GM12878 (cell line): ENCODE data around the gene NCS1. TPM values are rescaled to one million over a fixed set of nuclear protein-coding genes. Genes with fewer than 3 reads are reported as not detected.

ENCODE experiments used
- ATAC-seq: fragments of 200-7000 bp; cut with Tn5 transposase; 3 replicates; pipeline ENCODE4 v1.9.1; 2020; ENCODE audit warnings: mild to moderate bottlenecking, moderate library complexity
- BruUV-seq: library from RNA; stranded (reverse); fragments of 400-500 nt; replicated peaks from 2 replicates; lab custom pipeline; 2021; lab: Mats Ljungman, UMichigan
- CTCF ChIA-PET: fragments of 300-600 bp; sonication (Branson Sonifier 250); formaldehyde crosslinking; extraction: SDS; loops from one replicate; lab custom pipeline; 2021; ENCODE audit warnings: inconsistent platforms; lab: Yijun Ruan, JAX
- POLR2A ChIA-PET: fragments of 350-600 bp; formaldehyde crosslinking; extraction: SDS; loops from one replicate; lab custom pipeline; 2021; ENCODE audit warnings: inconsistent platforms; lab: Charles Lee
- RAD21 ChIA-PET: fragments of 300-600 bp; sonication (Branson Sonifier 250); formaldehyde crosslinking; loops from one replicate; lab custom pipeline; 2023; ENCODE audit warnings: antibody characterized with exemption; ENCODE audit not compliant: unreplicated experiment; lab: Charles Lee
- SMC1A ChIA-PET: fragments of 300-600 bp; sonication (Branson Sonifier 250); formaldehyde crosslinking; loops from one replicate; lab custom pipeline; 2023; ENCODE audit not compliant: unreplicated experiment, uncharacterized antibody; lab: Charles Lee
- DNase-seq: peaks from one replicate; pipeline ENCODE4 v3.0.0-alpha.2; 2011; ENCODE audit warnings: low read depth, low spot score
- FAIRE-seq: peaks from 3 replicates; lab custom pipeline; 2011; peaks lifted over from hg19 to GRCh38; lab: Jason Lieb, UNC
- H2AFZ ChIP-seq: 2 replicates; pipeline ENCODE4 v1.6.0; 2011; ENCODE audit warnings: low read depth, low read length, control low read depth; ENCODE audit not compliant: control insufficient read depth
- H3K27ac ChIP-seq: 2 replicates; pipeline ENCODE4 v1.5.1; 2011; ENCODE audit warnings: control low read depth; ENCODE audit not compliant: control insufficient read depth, insufficient read depth
- H3K27me3 ChIP-seq, 2 experiments: replicated peaks in 1 of 2; 2 replicates each; pipeline versions ENCODE4 v1.6.0 to v1.6.1; 2011; ENCODE audit warnings: low read length in 1 of 2; ENCODE audit not compliant: control insufficient read depth in 2 of 2, insufficient read depth in 2 of 2
- H3K36me3 ChIP-seq, 2 experiments: 2 replicates each; pipeline ENCODE4 v1.5.1; 2011; ENCODE audit warnings: low read length in 1 of 2; ENCODE audit not compliant: control insufficient read depth in 2 of 2, insufficient read depth in 2 of 2
- H3K4me1 ChIP-seq: 2 replicates; pipeline ENCODE4 v1.6.1; 2011; ENCODE audit warnings: mild to moderate bottlenecking, low read length, moderate library complexity, mixed read lengths; ENCODE audit not compliant: control insufficient read depth, insufficient read depth
- H3K4me2 ChIP-seq: 2 replicates; pipeline ENCODE4 v1.6.0; 2011; ENCODE audit warnings: control low read depth; ENCODE audit not compliant: control insufficient read depth, insufficient read depth
- H3K4me3 ChIP-seq: fragments of 200-600 bp; sonication (generic); 2 replicates; pipeline ENCODE4 v1.5.1; 2016
- H3K79me2 ChIP-seq: 2 replicates; pipeline ENCODE4 v1.6.0; 2011; ENCODE audit warnings: low read length; ENCODE audit not compliant: control insufficient read depth, insufficient read depth
- H3K9ac ChIP-seq: 2 replicates; pipeline ENCODE4 v1.8.0; 2011; ENCODE audit warnings: low read length, control low read depth, mixed read lengths; ENCODE audit not compliant: control insufficient read depth, insufficient read depth
- H3K9me3 ChIP-seq: replicated peaks from 3 replicates; pipeline ENCODE4 v1.5.1; 2011; ENCODE audit warnings: mild to moderate bottlenecking, low read length; ENCODE audit not compliant: control insufficient read depth, insufficient read depth
- H4K20me1 ChIP-seq: 2 replicates; pipeline ENCODE4 v1.6.0; 2011; ENCODE audit not compliant: control insufficient read depth, insufficient read depth
- CEBPB ChIP-seq, 2 experiments: fragments of 150-350 bp in 1 of 2; IDR thresholded peaks; 2 replicates each; pipeline ENCODE4 v1.6.1; 2012 to 2014; ENCODE audit warnings: low read depth in 2 of 2, low read length in 2 of 2, borderline replicate concordance in 1 of 2, inconsistent platforms in 1 of 2
- NKRF ChIP-seq: fragments of 450-650 bp; conservative IDR thresholded peaks from 2 replicates; pipeline ENCODE4 v1.6.1; 2017; ENCODE audit warnings: mild to moderate bottlenecking, moderate library complexity
- NRF1 ChIP-seq: conservative IDR thresholded peaks from 2 replicates; pipeline ENCODE4 v1.6.1; 2011; ENCODE audit warnings: mild to moderate bottlenecking, low read depth, low read length, improper control_type of control experiment
- PAX8 ChIP-seq: fragments of 450-650 bp; IDR thresholded peaks from 2 replicates; pipeline ENCODE4 v1.6.1; 2017; ENCODE audit warnings: mild to moderate bottlenecking, moderate library complexity
- POU2F2 ChIP-seq: IDR thresholded peaks from 3 replicates; pipeline ENCODE4 v1.6.1; 2011; ENCODE audit warnings: low read depth, mild to moderate bottlenecking, low read length, borderline replicate concordance
- RBBP5 ChIP-seq: fragments of 200-600 bp; sonication (generic); conservative IDR thresholded peaks from 2 replicates; pipeline ENCODE4 v1.6.1; 2016
- ZNF207 ChIP-seq: fragments of 450-650 bp; IDR thresholded peaks from 2 replicates; pipeline ENCODE4 v1.6.1; 2014; ENCODE audit warnings: antibody characterized with exemption, mild to moderate bottlenecking, borderline replicate concordance
- ZNF622 ChIP-seq: fragments of 450-650 bp; IDR thresholded peaks from 2 replicates; pipeline ENCODE4 v1.6.1; 2017; ENCODE audit warnings: mild to moderate bottlenecking, inconsistent platforms
- ZZZ3 ChIP-seq: IDR thresholded peaks from 2 replicates; pipeline ENCODE4 v1.6.1; 2011; ENCODE audit warnings: low read depth; ENCODE audit not compliant: control insufficient read depth, insufficient read length
- WGBS: methylation state at CpG from one replicate; pipeline ENCODE4 v1.1.6; 2016; ENCODE audit warnings: low lambda C conversion rate; ENCODE audit not compliant: insufficient replicate concordance, insufficient coverage; ENCODE audit errors: missing lambda C conversion rate; 5-methylcytosine and 5-hydroxymethylcytosine counted together
- in situ Hi-C: fragments of 300-500 bp; cut with MboI; formaldehyde crosslinking; loops from 9 replicates; pipeline ENCODE4 v1.14.3; 2018; ENCODE audit warnings: mixed read lengths
- intact Hi-C: fragments of 100-400 bp; cut with micrococcal nuclease; formaldehyde crosslinking; loops from one replicate; pipeline ENCODE4 v1.14.2; 2022; ENCODE audit not compliant: unreplicated experiment
- polyA plus RNA-seq, 11 experiments: library from polyadenylated mRNA; depleted of rRNA in 4 of 11; unstranded in 6 of 11; stranded (reverse) in 5 of 11; fragments of >200 nt; fragmentation: Nextera tagmentation in 4 of 11; fragmentation: Illumina TruSeq in 1 of 11; extraction: Ambion mirVana in 4 of 11; extraction: Trizol in 1 of 11; gene quantifications; 1 replicate in 1 of 11; 2 replicates in 10 of 11; pipeline versions ENCODE4 v1.2.1 to v1.2.3, GENCODE V29; 2011 to 2016; ENCODE audit warnings: inconsistent platforms in 2 of 11, missing spikeins in 2 of 11, low read depth in 1 of 11
- total RNA-seq, 4 experiments: library from RNA; depleted of rRNA in 3 of 4; stranded (reverse); fragments of >200 nt in 3 of 4; fragmentation: Illumina TruSeq in 1 of 4; extraction: Trizol in 1 of 4; gene quantifications; 2 replicates each; pipeline versions ENCODE4 v1.2.1 to v1.2.3, GENCODE V29; 2013 to 2021
- TF ChIP-seq, protein P1 (sequence below): IDR thresholded peaks from 2 replicates; pipeline ENCODE4 v1.6.1; 2011; ENCODE audit warnings: mild to moderate bottlenecking, low read depth, low read length, moderate library complexity; ENCODE audit not compliant: insufficient replicate concordance
- TF ChIP-seq, protein P2 (sequence below): fragments of 450-650 bp; IDR thresholded peaks from 2 replicates; pipeline ENCODE4 v1.6.1; 2016; ENCODE audit warnings: mild to moderate bottlenecking, moderate library complexity, borderline replicate concordance

NCS1 gene
- total and polyA plus RNA-seq, 10 of the 15 experiments (the other 5 are each of a cell fraction or from before 2014, with no cell fraction given) = 0.04 to 0.22 (median 0.06) TPM; not detected in 4

- in situ Hi-C loops (no loop called here), intact Hi-C loops (no loop called here)
- H3K9ac ChIP-seq = no peak overlapping the region
- 0 out of 4 replicates have a peak, but pooled peaks cover 0 to 2% of the 10 kb centered on the region in 2 experiments for H3K36me3 ChIP-seq
- SMC1A ChIA-PET = no interaction called here
- no peaks in the 10 kb centered on the region for H3K27me3 ChIP-seq
- no TSS peak for BruUV-seq
- H3K4me3 ChIP-seq = no peak overlapping the region
- DNase-seq (no peak), FAIRE-seq (no peak), ATAC-seq (no peak)
- CTCF ChIA-PET = no interaction called here
- POLR2A ChIA-PET = interaction anchor here (0.6 kb wide), 1 partner anchor 9 kb away, joined by 3 read pairs; no protein-coding TSS in a partner anchor
- H3K79me2 ChIP-seq = no peaks in the 10 kb centered on the region
- H3K4me1 ChIP-seq = no peaks in the 10 kb centered on the region
- H3K27ac ChIP-seq = no peak overlapping the region
- 91% methylated on average over 10 of the region's 10 CpGs for WGBS
- TF ChIP-seq CEBPB (IDR thresholded peaks at IDR 0.05; ENCODE audit: borderline replicate concordance in 1 of 2, low read depth in 2 of 2, low read length in 2 of 2) (no peak), ZNF207 (no peak), RBBP5 (no peak), ZNF622 (no peak)
- TF ChIP-seq, protein P1, sequence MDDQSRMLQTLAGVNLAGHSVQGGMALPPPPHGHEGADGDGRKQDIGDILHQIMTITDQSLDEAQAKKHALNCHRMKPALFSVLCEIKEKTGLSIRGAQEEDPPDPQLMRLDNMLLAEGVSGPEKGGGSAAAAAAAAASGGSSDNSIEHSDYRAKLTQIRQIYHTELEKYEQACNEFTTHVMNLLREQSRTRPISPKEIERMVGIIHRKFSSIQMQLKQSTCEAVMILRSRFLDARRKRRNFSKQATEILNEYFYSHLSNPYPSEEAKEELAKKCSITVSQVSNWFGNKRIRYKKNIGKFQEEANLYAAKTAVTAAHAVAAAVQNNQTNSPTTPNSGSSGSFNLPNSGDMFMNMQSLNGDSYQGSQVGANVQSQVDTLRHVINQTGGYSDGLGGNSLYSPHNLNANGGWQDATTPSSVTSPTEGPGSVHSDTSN = no peak
- H2AFZ ChIP-seq = no peak overlapping the region
- H4K20me1 ChIP-seq = no peaks in the 10 kb centered on the region
- H3K9me3 ChIP-seq = no peaks in the 10 kb centered on the region
- RAD21 ChIA-PET = no interaction called here
- H3K4me2 ChIP-seq = no peak overlapping the region
These were observed 33.0 kb upstream of the NCS1 start for GRCh38 chr9:130139251-130139650.

DNA sequence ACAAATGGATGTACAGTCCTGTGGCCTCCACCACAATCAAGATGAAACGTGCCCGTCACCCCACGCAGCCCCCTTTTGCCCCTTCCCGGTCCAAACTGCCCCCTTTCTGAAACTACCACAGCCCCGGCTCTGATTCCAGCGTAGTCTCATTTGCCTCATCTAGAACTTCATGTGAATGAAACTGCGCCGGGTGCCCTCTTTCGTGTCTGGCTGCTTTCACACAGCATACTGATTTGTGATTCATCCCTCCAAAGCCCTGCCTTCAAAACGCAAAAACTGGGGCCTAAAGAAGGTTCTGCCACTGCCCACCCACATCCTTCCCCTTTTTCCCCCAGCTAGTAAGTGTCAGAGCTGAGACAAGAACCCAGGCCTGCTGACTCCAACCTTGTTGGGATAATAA is 31.5 kb upstream of the NCS1 start:
- in situ Hi-C loops = no loop called here
- Histone ChIP-seq H3K27ac (no peak overlapping the region), H3K9ac (no peak overlapping the region), H4K20me1 (no peaks in the 10 kb centered on the region), H3K27me3 (no peaks in the 10 kb centered on the region), H3K4me3 (no peak overlapping the region), H3K9me3 (no peaks in the 10 kb centered on the region), H3K79me2 (no peaks in the 10 kb centered on the region), H3K4me2 (no peak overlapping the region), H3K36me3 (no peaks in the 10 kb centered on the region), H3K4me1 (no peaks in the 10 kb centered on the region), H2AFZ (no peak overlapping the region)
- no peak for DNase-seq
- RAD21 ChIA-PET = no interaction called here
- no peak for FAIRE-seq
- SMC1A ChIA-PET = no interaction called here
- BruUV-seq = no TSS peak
- CTCF ChIA-PET = interaction anchor here (1.2 kb wide), 1 partner anchor 101 kb away, joined by 3 read pairs; no protein-coding TSS in a partner anchor
- WGBS = 23% methylated on average over 10 of the region's 10 CpGs
- no peak for ATAC-seq
- intact Hi-C loops = no loop called here
- POLR2A ChIA-PET = no interaction called here
- TF ChIP-seq PAX8 (no peak), NRF1 (no peak), NKRF (no peak), POU2F2 (no peak), ZZZ3 (no peak)
- TF ChIP-seq, protein P2, sequence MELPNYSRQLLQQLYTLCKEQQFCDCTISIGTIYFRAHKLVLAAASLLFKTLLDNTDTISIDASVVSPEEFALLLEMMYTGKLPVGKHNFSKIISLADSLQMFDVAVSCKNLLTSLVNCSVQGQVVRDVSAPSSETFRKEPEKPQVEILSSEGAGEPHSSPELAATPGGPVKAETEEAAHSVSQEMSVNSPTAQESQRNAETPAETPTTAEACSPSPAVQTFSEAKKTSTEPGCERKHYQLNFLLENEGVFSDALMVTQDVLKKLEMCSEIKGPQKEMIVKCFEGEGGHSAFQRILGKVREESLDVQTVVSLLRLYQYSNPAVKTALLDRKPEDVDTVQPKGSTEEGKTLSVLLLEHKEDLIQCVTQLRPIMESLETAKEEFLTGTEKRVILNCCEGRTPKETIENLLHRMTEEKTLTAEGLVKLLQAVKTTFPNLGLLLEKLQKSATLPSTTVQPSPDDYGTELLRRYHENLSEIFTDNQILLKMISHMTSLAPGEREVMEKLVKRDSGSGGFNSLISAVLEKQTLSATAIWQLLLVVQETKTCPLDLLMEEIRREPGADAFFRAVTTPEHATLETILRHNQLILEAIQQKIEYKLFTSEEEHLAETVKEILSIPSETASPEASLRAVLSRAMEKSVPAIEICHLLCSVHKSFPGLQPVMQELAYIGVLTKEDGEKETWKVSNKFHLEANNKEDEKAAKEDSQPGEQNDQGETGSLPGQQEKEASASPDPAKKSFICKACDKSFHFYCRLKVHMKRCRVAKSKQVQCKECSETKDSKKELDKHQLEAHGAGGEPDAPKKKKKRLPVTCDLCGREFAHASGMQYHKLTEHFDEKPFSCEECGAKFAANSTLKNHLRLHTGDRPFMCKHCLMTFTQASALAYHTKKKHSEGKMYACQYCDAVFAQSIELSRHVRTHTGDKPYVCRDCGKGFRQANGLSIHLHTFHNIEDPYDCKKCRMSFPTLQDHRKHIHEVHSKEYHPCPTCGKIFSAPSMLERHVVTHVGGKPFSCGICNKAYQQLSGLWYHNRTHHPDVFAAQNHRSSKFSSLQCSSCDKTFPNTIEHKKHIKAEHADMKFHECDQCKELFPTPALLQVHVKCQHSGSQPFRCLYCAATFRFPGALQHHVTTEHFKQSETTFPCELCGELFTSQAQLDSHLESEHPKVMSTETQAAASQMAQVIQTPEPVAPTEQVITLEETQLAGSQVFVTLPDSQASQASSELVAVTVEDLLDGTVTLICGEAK = no peak
